SK-MEL-5 (cell line): ENCODE results near the gene ZNF277. TPM values are rescaled to one million over a fixed set of nuclear protein-coding genes. Genes with fewer than 3 reads are reported as not detected.

Experiments
- DNase-seq: peaks from one replicate; pipeline ENCODE4 v3.0.0-alpha.2; 2016; ENCODE audit warnings: low read depth, low spot score
- in situ Hi-C: cut with HindIII; loops from 2 replicates; pipeline ENCODE4 v1.10.0; 2016; ENCODE audit warnings: low sequenced_read_pairs, high pct_unique_total_duplicates, low pct_unique_long_range_greater_than_20kb
- total RNA-seq: library from RNA; depleted of rRNA; stranded (reverse); fragments of >200 nt; shearing (Covaris generic); gene quantifications from 2 replicates; pipeline ENCODE4 v1.2.3, GENCODE V29; 2014

Gene ZNF277
- total RNA-seq, 1 experiment from 2014 or later, result 62.7 TPM

- in situ Hi-C loops, result no loop called here
- no peak for DNase-seq
These were observed 144.1 kb downstream of the ZNF277 start for GRCh38 chr7:112350585-112350984.

- DNase-seq, result no peak
- in situ Hi-C loops, result no loop called here
These were observed 150.1 kb downstream of the ZNF277 start for GRCh38 chr7:112356596-112356995.

DNA sequence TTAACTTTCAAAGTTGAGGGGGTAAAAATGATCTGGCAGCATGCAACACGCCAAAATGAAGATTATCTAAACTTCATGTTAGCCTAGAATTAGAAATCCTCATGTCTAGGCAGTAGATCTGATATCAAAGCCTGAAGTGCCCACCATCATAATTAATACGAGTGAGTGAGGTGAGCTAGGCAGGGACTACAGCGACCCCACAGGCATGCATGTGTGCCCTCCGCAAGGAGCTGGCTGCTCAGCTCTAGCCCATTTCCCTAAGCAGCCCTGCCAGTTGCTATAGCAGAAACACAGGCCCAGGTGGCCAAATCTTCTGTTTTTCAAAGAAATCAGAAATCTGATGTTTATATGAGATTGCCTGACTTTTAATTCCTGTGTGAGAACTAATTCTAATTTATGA is 150.6 kb downstream of the ZNF277 start:
- DNase-seq, result no peak
- in situ Hi-C loops, result no loop called here

DNA sequence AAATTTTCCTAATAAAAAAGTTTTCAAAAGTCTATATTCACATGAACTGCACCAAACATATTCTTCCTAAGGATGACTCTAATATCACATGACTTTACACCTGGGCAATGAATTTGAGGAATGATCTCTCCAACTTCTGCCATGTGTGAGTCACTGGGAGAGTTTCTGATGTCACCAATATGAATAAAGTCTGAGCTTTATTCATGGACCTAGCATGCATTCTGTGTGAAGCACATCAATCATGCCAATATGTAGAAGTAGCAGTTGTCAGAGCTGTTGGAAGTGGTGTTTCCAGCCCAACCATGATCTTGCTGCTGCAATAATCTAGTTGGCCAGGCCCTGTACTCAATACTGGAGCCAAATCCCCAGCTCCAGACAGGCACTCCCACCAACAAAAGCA is 152.0 kb downstream of the ZNF277 start:
- in situ Hi-C loops, result no loop called here
- DNase-seq, result no peak

DNA sequence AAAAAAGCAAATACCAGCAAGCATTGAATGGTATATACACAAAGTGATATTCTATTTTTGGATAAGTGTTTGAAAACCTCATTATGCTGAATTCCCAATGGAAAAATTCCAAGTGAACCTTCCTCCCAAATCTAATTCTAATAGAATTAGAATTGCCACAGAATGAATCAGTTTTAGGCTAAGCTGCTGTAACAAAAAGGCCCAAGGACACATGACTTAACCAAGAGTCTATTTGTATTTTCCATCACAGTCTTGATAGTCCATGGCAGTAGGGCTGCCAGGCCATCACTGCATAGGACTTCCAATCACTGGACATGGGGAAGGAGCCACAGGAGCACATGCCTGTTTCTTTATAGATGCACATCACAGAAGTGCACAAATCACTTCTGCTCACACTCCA is 152.6 kb downstream of the ZNF277 start:
- no peak for DNase-seq
- in situ Hi-C loops, result no loop called here

DNA sequence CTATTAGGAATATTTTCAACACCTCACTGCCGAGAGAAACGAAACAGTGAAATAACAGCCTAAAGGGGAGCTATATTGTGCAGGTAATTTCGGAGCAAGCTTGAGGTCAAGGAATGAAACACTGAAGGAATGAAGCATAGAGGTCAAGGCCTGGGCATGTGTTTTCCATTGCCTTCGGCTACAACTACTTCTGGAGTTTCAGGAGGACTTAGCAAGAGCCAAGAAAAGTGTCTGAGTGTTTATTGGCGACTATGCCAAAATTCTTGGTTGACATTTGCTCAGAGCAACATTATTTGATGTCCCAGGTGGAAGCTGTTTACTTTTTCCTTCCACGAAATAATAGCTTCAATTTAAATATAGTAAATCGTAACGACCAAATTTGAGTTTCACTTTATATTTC is 154.2 kb downstream of the ZNF277 start:
- DNase-seq, result no peak
- in situ Hi-C loops, result no loop called here

- DNase-seq, result no peak
- in situ Hi-C loops, result no loop called here
These were observed 154.7 kb downstream of the ZNF277 start for GRCh38 chr7:112361154-112361553.

GRCh38 chr7:112362053-112362650 is 155.7 kb downstream of the ZNF277 start:
- DNase-seq, result no peak
- in situ Hi-C loops, result no loop called here

DNA sequence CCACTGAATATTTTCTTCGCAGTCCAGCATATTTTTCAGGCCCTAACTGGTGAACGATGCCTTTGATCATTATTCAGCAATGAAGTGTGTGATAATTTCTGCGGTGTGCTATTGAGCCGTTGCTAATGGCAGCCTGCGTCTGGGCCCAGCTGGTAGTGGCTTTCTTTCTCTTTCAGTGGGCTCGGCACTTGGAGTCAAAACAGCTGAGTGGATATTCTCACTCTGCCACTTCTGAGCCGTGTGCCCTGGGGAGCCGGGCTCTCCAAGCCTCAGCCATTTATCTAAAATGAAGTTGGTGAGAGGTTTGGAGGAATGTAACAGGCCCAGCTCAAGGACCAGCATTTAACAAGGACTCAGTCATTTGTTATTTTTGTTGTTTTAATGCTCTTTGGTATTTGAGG is 156.2 kb downstream of the ZNF277 start:
- no peak for DNase-seq
- in situ Hi-C loops, result no loop called here

- DNase-seq, result no peak
- in situ Hi-C loops, result no loop called here
These were observed 157.9 kb downstream of the ZNF277 start for GRCh38 chr7:112364388-112364787.

DNA sequence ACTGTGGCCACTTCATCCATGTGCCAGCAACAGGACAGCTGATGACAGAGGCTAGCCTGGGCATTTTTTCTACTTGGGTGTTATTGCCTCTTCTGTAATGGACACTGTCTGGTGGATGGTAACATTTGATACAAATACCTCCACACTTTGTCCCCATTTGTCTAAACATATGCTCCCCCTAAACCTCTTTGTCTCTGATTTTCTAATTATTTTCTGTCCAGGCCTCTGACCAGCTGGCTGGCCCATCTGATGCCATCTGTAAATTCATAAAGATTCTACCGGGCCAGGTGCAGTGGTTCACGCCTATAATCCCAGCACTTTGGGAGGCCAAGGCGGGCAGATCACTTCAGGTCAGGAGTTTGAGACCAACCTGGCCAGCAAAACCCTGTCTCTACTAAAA is 159.1 kb downstream of the ZNF277 start:
- DNase-seq, result no peak
- in situ Hi-C loops, result no loop called here

DNA sequence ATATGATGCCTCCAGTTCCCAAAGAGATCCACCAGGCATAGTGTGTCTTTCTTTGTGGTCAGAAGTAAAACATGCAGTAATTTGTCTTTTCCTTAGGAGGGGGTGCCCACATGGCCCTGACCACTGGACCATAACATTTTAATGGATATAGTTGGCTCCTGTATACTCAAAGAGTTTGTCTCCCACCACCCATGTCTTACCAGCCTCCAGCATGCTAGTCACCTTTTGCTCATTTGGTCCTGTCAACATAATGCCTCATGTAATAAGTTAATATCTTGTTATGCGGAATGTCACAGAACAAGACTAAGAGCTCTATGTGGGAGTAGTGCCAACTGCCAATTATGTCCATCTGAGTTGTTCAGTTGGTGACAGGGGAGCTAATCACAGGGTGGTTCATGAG is 160.4 kb downstream of the ZNF277 start:
- no peak for DNase-seq
- in situ Hi-C loops, result no loop called here

GRCh38 chr7:112370436-112370835 is 163.9 kb downstream of the ZNF277 start:
- in situ Hi-C loops, result no loop called here
- no peak for DNase-seq

DNA sequence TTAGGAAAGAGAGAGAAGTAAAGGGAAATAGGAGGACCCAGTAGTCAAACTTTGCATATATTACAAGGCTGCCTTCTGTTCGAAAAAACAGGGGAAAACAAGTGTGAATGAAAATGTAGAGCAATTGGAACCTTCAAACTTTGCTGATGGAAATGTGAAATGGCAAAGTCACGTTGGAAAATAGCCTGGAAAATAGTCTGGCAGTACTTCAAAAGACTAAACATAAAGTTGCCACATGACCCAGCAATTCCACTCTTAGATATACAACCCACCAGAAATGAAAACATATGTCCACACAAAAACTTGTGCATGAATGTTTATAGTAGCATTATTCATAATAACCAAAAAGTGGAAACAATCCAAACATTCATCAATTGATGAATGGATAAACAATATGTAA is 165.2 kb downstream of the ZNF277 start:
- in situ Hi-C loops, result no loop called here
- no peak for DNase-seq

GRCh38 chr7:112372101-112372500 is 165.6 kb downstream of the ZNF277 start:
- in situ Hi-C loops, result no loop called here
- DNase-seq, result no peak

- in situ Hi-C loops, result no loop called here
These were observed 171.1 kb downstream of the ZNF277 start for GRCh38 chr7:112377593-112377992.

GRCh38 chr7:112381311-112382091 is 175.0 kb downstream of the ZNF277 start:
- DNase-seq, result no peak
- in situ Hi-C loops, result no loop called here

More at GRCh38 chr7:112377593-112377992, 171.1 kb downstream of the ZNF277 start:
- no peak for DNase-seq

- in situ Hi-C loops, result no loop called here
- DNase-seq, result peak; percentile 53
These were observed 177.3 kb downstream of the ZNF277 start for GRCh38 chr7:112383671-112384417.

DNA sequence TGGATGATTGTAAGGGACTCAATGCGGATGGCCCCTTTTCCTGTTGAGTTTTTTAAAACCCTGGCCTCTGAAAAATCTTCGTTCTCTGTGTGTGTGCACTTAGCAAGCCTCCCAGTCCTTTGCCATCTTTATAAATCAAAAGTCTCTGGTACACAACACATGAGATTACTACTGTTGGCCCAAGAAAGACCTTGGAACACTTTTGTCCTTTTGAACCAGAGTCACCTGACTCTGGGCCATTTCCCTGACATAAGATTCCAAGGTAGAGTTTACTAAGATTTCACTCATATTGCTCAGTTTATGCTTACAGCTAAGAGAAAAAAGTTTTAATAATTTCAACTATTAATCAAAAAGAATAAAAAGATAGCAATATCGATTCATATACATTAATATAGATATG is 179.0 kb downstream of the ZNF277 start:
- in situ Hi-C loops, result no loop called here
- no peak for DNase-seq
